SK-N-SH (cell line): ENCODE results near the gene ARHGAP10. TPM values are rescaled to one million over a fixed set of nuclear protein-coding genes. Genes with fewer than 3 reads are reported as not detected.

Experiments used
- CTCF ChIA-PET: fragments of 300-600, 350-600 bp; formaldehyde crosslinking; extraction: SDS; loops from one replicate; lab custom pipeline; 2021; lab: Yijun Ruan, JAX
- POLR2A ChIA-PET: fragments of 350-600 bp; sonication (Branson Sonifier 250); formaldehyde crosslinking; extraction: SDS; loops from one replicate; lab custom pipeline; 2020; ENCODE audit warnings: antibody characterized with exemption, inconsistent platforms; lab: Yijun Ruan, JAX
- DNase-seq: peaks from one replicate; pipeline ENCODE4 v3.0.0; 2012
- H2AFZ ChIP-seq: fragments of 200-600 bp; sonication (generic); 2 replicates; pipeline ENCODE4 v1.8.1; 2016; ENCODE audit warnings: antibody characterized with exemption, mild to moderate bottlenecking, low read depth
- H3F3A ChIP-seq: fragments of 200-600 bp; sonication (generic); replicated peaks from 2 replicates; pipeline ENCODE3; 2016; ENCODE audit warnings: antibody characterized with exemption, mild to moderate bottlenecking; ENCODE audit not compliant: insufficient read depth
- H3K27ac ChIP-seq, 2 experiments: fragments of 200-500 bp in 1 of 2; fragments of 200-600 bp in 1 of 2; sonication (Bioruptor generic) in 1 of 2; sonication (generic), shearing (Covaris generic) in 1 of 2; 2 replicates each; pipeline versions ENCODE4 v1.5.1 to v1.6.1; 2014 to 2016; ENCODE audit warnings: low read depth in 2 of 2, inconsistent platforms in 1 of 2, low read length in 1 of 2, mild to moderate bottlenecking in 1 of 2, mixed read lengths in 1 of 2
- H3K27me3 ChIP-seq: fragments of 200-600 bp; sonication (generic), shearing (Covaris generic); 2 replicates; pipeline ENCODE4 v1.6.1; 2016; ENCODE audit warnings: mixed run types; ENCODE audit not compliant: insufficient read depth
- H3K36me3 ChIP-seq, 2 experiments: fragments of 200-500 bp in 1 of 2; fragments of 200-600 bp in 1 of 2; sonication (Bioruptor generic) in 1 of 2; sonication (generic) in 1 of 2; replicated peaks in 1 of 2; 2 replicates each; pipeline versions ENCODE3 to v1.5.1; 2014 to 2016; ENCODE audit warnings: low read length in 1 of 2, mild to moderate bottlenecking in 1 of 2; ENCODE audit not compliant: insufficient read depth in 2 of 2, control insufficient read depth in 1 of 2
- H3K4me1 ChIP-seq, 2 experiments: fragments of 200-500 bp in 1 of 2; fragments of 200-600 bp in 1 of 2; sonication (Bioruptor generic) in 1 of 2; sonication (generic), shearing (Covaris generic) in 1 of 2; 2 replicates each; pipeline versions ENCODE4 v1.5.1 to v1.6.1; 2014 to 2016; ENCODE audit warnings: low read depth in 1 of 2, low read length in 1 of 2, mixed run types in 1 of 2; ENCODE audit not compliant: insufficient read depth in 2 of 2, control insufficient read depth in 1 of 2
- H3K4me2 ChIP-seq: fragments of 200-600 bp; sonication (generic), shearing (Covaris generic); 2 replicates; pipeline ENCODE4 v1.6.1; 2017; ENCODE audit warnings: mixed run types
- H3K4me3 ChIP-seq, 2 experiments: fragments of 200-500 bp in 1 of 2; fragments of 200-600 bp in 1 of 2; sonication (Bioruptor generic) in 1 of 2; sonication (generic), shearing (Covaris generic) in 1 of 2; 2 replicates each; pipeline versions ENCODE4 v1.5.1 to v1.8.1; 2014 to 2016; ENCODE audit warnings: low read depth in 2 of 2, inconsistent platforms in 1 of 2, low read length in 1 of 2, mild to moderate bottlenecking in 1 of 2, mixed read lengths in 1 of 2, moderate library complexity in 1 of 2
- H3K79me2 ChIP-seq: fragments of 200-600 bp; sonication (generic); 2 replicates; pipeline ENCODE4 v1.8.1; 2017; ENCODE audit warnings: mild to moderate bottlenecking; ENCODE audit not compliant: insufficient read depth
- H3K9ac ChIP-seq: fragments of 200-600 bp; sonication (generic); 2 replicates; pipeline ENCODE4 v1.6.1; 2017; ENCODE audit warnings: mixed run types
- H3K9me2 ChIP-seq: fragments of 200-600 bp; sonication (generic); 2 replicates; pipeline ENCODE4 v1.6.1; 2017; ENCODE audit warnings: mixed run types
- H3K9me3 ChIP-seq: fragments of 200-600 bp; sonication (generic); 2 replicates; pipeline ENCODE4 v1.6.1; 2017; ENCODE audit warnings: mixed run types, mild to moderate bottlenecking, moderate library complexity
- H4K20me1 ChIP-seq: fragments of 200-600 bp; sonication (generic); 2 replicates; pipeline ENCODE4 v1.6.1; 2017; ENCODE audit warnings: mild to moderate bottlenecking, mixed run types; ENCODE audit not compliant: insufficient read depth
- CHD2 ChIP-seq: fragments of 150-350 bp; IDR thresholded peaks from 2 replicates; pipeline ENCODE4 v1.6.1; 2018; ENCODE audit warnings: low read length; ENCODE audit not compliant: partially characterized antibody
- EP300 ChIP-seq, 2 experiments: IDR thresholded peaks; 2 replicates each; pipeline versions ENCODE4 v1.4.0 to v1.6.1; 2012; ENCODE audit warnings: borderline replicate concordance in 1 of 2, low read depth in 1 of 2, low read length in 1 of 2
- EZH2phosphoT487 ChIP-seq: fragments of 200-600 bp; sonication (generic); IDR thresholded peaks from 2 replicates; pipeline ENCODE4 v1.6.1; 2017; ENCODE audit warnings: low read depth, mixed run types, mild to moderate bottlenecking, antibody characterized with exemption, moderate library complexity, borderline replicate concordance
- FOSL2 ChIP-seq: IDR thresholded peaks from 2 replicates; pipeline ENCODE4 v1.4.0; 2012; ENCODE audit warnings: low read depth, mild to moderate bottlenecking, moderate library complexity, borderline replicate concordance
- FOXM1 ChIP-seq: IDR thresholded peaks from 2 replicates; pipeline ENCODE4 v1.4.0; 2012; ENCODE audit warnings: low read depth, mild to moderate bottlenecking
- GATA2 ChIP-seq: sonication (generic); formaldehyde crosslinking; IDR thresholded peaks from 2 replicates; pipeline ENCODE4 v1.5.0; 2020; ENCODE audit warnings: mild to moderate bottlenecking, missing genetic modification reagents
- JUND ChIP-seq: IDR thresholded peaks from 2 replicates; pipeline ENCODE4 v1.4.0; 2012
- MEF2A ChIP-seq: IDR thresholded peaks from 2 replicates; pipeline ENCODE4 v1.4.0; 2012; ENCODE audit warnings: low read depth, borderline replicate concordance
- MXI1 ChIP-seq: IDR thresholded peaks from 2 replicates; pipeline ENCODE4 v1.6.1; 2012; ENCODE audit warnings: mild to moderate bottlenecking, low read depth, low read length, improper control_type of control experiment
- RAD21 ChIP-seq: IDR thresholded peaks from 2 replicates; pipeline ENCODE4 v1.6.1; 2012; ENCODE audit warnings: mild to moderate bottlenecking, low read length
- RCOR1 ChIP-seq: fragments of 150-350 bp; IDR thresholded peaks from 2 replicates; pipeline ENCODE4 v1.6.1; 2017; ENCODE audit warnings: antibody characterized with exemption, low read length
- RXRA ChIP-seq: IDR thresholded peaks from 2 replicates; pipeline ENCODE4 v1.4.0; 2012; ENCODE audit warnings: low read depth, mild to moderate bottlenecking, borderline replicate concordance
- SMC3 ChIP-seq: IDR thresholded peaks from 2 replicates; pipeline ENCODE4 v1.6.1; 2012; ENCODE audit warnings: low read depth, low read length, improper control_type of control experiment
- TCF12 ChIP-seq: IDR thresholded peaks from 2 replicates; pipeline ENCODE4 v1.4.0; 2012
- WGBS: methylation state at CpG from one replicate; pipeline ENCODE4 v1.1.6; 2017; ENCODE audit warnings: low lambda C conversion rate; 5-methylcytosine and 5-hydroxymethylcytosine counted together
- polyA plus RNA-seq, 3 experiments: library from polyadenylated mRNA; depleted of rRNA; stranded (reverse); fragments of >200 nt; gene quantifications; 2 replicates each; pipeline ENCODE4 v1.2.3, GENCODE V29; 2012
- TF ChIP-seq, protein P1 (sequence below): fragments of 200-600 bp; sonication (generic); IDR thresholded peaks from 2 replicates; pipeline ENCODE4 v1.6.1; 2017; ENCODE audit warnings: antibody characterized with exemption, mild to moderate bottlenecking, moderate library complexity
- TF ChIP-seq, protein P2 (sequence below): fragments of 150-350 bp; IDR thresholded peaks from 2 replicates; pipeline ENCODE4 v1.6.1; 2017; ENCODE audit warnings: antibody characterized with exemption, low read length, low read depth, borderline replicate concordance
- TF ChIP-seq, protein P3 (sequence below): fragments of 150-350 bp; IDR thresholded peaks from 2 replicates; pipeline ENCODE4 v1.6.1; 2016; ENCODE audit warnings: mild to moderate bottlenecking, low read depth, low read length
- TF ChIP-seq, protein P4 (sequence below): IDR thresholded peaks from 2 replicates; pipeline ENCODE4 v1.4.0; 2012; ENCODE audit warnings: low read depth, borderline replicate concordance
- TF ChIP-seq, protein P5 (sequence below): IDR thresholded peaks from 2 replicates; pipeline ENCODE4 v1.6.1; 2012; ENCODE audit warnings: mild to moderate bottlenecking, low read depth, low read length, moderate library complexity

Gene ARHGAP10
- polyA plus RNA-seq, 1 of the 3 experiments (the other 2 are of a cell fraction), result 15.1 TPM

DNA sequence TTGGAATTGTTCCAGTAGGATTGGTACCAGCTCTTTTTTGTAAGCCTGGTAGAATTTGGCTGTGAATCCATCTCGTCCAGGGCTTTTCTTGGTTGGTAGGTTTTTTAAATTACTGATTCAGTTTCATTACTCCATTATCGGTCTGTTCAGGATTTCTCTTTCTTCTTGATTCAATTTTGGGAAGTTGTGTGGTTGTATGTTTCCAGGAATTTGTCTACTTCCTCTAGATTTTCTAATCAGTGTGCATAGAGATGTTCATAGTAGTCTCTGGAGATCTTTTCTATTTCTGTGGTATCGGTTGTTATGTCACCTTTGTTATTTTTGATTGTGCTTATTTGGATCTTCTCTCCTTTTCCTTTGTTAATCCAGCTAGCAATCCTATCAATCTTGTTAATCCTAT, 248.7 kb downstream of the ARHGAP10 start:
- TF ChIP-seq, protein P1, sequence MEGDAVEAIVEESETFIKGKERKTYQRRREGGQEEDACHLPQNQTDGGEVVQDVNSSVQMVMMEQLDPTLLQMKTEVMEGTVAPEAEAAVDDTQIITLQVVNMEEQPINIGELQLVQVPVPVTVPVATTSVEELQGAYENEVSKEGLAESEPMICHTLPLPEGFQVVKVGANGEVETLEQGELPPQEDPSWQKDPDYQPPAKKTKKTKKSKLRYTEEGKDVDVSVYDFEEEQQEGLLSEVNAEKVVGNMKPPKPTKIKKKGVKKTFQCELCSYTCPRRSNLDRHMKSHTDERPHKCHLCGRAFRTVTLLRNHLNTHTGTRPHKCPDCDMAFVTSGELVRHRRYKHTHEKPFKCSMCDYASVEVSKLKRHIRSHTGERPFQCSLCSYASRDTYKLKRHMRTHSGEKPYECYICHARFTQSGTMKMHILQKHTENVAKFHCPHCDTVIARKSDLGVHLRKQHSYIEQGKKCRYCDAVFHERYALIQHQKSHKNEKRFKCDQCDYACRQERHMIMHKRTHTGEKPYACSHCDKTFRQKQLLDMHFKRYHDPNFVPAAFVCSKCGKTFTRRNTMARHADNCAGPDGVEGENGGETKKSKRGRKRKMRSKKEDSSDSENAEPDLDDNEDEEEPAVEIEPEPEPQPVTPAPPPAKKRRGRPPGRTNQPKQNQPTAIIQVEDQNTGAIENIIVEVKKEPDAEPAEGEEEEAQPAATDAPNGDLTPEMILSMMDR, result no peak
- no peak for TF ChIP-seq RXRA
- no peak for TF ChIP-seq TCF12
- TF ChIP-seq, protein P2, sequence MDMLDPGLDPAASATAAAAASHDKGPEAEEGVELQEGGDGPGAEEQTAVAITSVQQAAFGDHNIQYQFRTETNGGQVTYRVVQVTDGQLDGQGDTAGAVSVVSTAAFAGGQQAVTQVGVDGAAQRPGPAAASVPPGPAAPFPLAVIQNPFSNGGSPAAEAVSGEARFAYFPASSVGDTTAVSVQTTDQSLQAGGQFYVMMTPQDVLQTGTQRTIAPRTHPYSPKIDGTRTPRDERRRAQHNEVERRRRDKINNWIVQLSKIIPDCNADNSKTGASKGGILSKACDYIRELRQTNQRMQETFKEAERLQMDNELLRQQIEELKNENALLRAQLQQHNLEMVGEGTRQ, result no peak
- CTCF ChIA-PET, result no interaction called here
- Histone ChIP-seq H3F3A (no peaks in the 10 kb centered on the region), H2AFZ (no peak overlapping the region), H3K4me3 (no peak overlapping the region), H3K4me1 (no peaks in the 10 kb centered on the region; a peak in 2 of 4 replicates), H4K20me1 (no peaks in the 10 kb centered on the region), H3K27ac (no peak overlapping the region), H3K9me2 (no peaks in the 10 kb centered on the region), H3K36me3 (peaks cover 0 to 5% of the 10 kb centered on the region in 2 experiments), H3K79me2 (peaks cover 9% of the 10 kb centered on the region; the same call in 1 of the 2 replicates), H3K9ac (no peak overlapping the region), H3K4me2 (no peak overlapping the region), H3K27me3 (no peaks in the 10 kb centered on the region), H3K9me3 (no peaks in the 10 kb centered on the region)
- no peak for DNase-seq
- POLR2A ChIA-PET, result no interaction called here
- WGBS, result 68% methylated on average over 3 of the region's 3 CpGs

DNA sequence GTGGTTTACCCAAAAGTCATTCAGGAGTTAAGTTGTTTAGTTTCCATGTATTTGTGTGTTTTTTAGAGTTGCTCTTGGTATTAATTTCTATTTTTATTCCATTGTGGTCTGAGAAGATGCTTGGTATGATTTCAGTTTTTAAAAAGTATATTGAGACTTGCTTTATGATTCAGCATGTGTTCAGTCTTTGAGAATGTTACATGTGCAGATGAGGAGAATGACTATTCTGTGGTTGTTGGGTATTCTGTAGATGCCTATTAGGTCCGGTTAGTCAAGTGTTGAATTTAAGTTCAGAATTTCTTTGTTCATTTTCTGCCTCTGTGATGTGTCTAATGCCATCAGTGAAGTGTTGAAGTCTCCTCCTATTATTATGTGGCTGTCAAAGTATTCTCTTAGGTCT, 249.4 kb downstream of the ARHGAP10 start:
- CTCF ChIA-PET, result no interaction called here
- WGBS, result 75% methylated on average over 1 of the region's 1 CpG
- Histone ChIP-seq H3K9me2 (no peaks in the 10 kb centered on the region), H3K4me3 (no peak overlapping the region), H2AFZ (no peak overlapping the region), H3F3A (no peaks in the 10 kb centered on the region), H3K4me2 (no peak overlapping the region), H3K36me3 (peaks cover 0 to 5% of the 10 kb centered on the region in 2 experiments), H3K9ac (no peak overlapping the region), H3K9me3 (no peaks in the 10 kb centered on the region), H3K4me1 (no peaks in the 10 kb centered on the region; a peak in 2 of 4 replicates), H3K79me2 (peaks cover 9% of the 10 kb centered on the region; the same call in 1 of the 2 replicates), H3K27ac (no peak overlapping the region), H3K27me3 (no peaks in the 10 kb centered on the region), H4K20me1 (no peaks in the 10 kb centered on the region)
- POLR2A ChIA-PET, result no interaction called here
- no peak for DNase-seq
- TF ChIP-seq GATA2 (CRISPR knock-in tag) (no peak), MXI1 (no peak), CHD2 (no peak), MEF2A (no peak), EP300 (IDR thresholded peaks at IDR 0.05; ENCODE audit: borderline replicate concordance in 1 of 2, low read depth in 1 of 2, low read length in 1 of 2) (no peak), FOSL2 (0 out of 2 replicates have a peak, but pooled peaks have one; percentile 32), FOXM1 (no peak), EZH2phosphoT487 (no peak), JUND (0 out of 2 replicates have a peak, but pooled peaks have one; percentile 23), RAD21 (no peak), RCOR1 (no peak), SMC3 (no peak)
- TF ChIP-seq, protein P3, sequence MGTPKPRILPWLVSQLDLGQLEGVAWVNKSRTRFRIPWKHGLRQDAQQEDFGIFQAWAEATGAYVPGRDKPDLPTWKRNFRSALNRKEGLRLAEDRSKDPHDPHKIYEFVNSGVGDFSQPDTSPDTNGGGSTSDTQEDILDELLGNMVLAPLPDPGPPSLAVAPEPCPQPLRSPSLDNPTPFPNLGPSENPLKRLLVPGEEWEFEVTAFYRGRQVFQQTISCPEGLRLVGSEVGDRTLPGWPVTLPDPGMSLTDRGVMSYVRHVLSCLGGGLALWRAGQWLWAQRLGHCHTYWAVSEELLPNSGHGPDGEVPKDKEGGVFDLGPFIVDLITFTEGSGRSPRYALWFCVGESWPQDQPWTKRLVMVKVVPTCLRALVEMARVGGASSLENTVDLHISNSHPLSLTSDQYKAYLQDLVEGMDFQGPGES, result no peak
- TF ChIP-seq, protein P4, sequence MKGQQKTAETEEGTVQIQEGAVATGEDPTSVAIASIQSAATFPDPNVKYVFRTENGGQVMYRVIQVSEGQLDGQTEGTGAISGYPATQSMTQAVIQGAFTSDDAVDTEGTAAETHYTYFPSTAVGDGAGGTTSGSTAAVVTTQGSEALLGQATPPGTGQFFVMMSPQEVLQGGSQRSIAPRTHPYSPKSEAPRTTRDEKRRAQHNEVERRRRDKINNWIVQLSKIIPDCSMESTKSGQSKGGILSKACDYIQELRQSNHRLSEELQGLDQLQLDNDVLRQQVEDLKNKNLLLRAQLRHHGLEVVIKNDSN, result no peak
- TF ChIP-seq, protein P2, result no peak
- TF ChIP-seq, protein P5, sequence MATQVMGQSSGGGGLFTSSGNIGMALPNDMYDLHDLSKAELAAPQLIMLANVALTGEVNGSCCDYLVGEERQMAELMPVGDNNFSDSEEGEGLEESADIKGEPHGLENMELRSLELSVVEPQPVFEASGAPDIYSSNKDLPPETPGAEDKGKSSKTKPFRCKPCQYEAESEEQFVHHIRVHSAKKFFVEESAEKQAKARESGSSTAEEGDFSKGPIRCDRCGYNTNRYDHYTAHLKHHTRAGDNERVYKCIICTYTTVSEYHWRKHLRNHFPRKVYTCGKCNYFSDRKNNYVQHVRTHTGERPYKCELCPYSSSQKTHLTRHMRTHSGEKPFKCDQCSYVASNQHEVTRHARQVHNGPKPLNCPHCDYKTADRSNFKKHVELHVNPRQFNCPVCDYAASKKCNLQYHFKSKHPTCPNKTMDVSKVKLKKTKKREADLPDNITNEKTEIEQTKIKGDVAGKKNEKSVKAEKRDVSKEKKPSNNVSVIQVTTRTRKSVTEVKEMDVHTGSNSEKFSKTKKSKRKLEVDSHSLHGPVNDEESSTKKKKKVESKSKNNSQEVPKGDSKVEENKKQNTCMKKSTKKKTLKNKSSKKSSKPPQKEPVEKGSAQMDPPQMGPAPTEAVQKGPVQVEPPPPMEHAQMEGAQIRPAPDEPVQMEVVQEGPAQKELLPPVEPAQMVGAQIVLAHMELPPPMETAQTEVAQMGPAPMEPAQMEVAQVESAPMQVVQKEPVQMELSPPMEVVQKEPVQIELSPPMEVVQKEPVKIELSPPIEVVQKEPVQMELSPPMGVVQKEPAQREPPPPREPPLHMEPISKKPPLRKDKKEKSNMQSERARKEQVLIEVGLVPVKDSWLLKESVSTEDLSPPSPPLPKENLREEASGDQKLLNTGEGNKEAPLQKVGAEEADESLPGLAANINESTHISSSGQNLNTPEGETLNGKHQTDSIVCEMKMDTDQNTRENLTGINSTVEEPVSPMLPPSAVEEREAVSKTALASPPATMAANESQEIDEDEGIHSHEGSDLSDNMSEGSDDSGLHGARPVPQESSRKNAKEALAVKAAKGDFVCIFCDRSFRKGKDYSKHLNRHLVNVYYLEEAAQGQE, result no peak
